HTR-8/SVneo (cell line): ENCODE data around the gene COL16A1.

ENCODE experiments used
- DNase-seq: peaks from one replicate; pipeline ENCODE4 v3.0.0; 2011; ENCODE audit warnings: low spot score, mixed read lengths; ENCODE audit not compliant: insufficient read length
- FAIRE-seq: peaks from 2 replicates; lab custom pipeline; 2011; peaks lifted over from hg19 to GRCh38; lab: Jason Lieb, UNC

Gene COL16A1

DNA sequence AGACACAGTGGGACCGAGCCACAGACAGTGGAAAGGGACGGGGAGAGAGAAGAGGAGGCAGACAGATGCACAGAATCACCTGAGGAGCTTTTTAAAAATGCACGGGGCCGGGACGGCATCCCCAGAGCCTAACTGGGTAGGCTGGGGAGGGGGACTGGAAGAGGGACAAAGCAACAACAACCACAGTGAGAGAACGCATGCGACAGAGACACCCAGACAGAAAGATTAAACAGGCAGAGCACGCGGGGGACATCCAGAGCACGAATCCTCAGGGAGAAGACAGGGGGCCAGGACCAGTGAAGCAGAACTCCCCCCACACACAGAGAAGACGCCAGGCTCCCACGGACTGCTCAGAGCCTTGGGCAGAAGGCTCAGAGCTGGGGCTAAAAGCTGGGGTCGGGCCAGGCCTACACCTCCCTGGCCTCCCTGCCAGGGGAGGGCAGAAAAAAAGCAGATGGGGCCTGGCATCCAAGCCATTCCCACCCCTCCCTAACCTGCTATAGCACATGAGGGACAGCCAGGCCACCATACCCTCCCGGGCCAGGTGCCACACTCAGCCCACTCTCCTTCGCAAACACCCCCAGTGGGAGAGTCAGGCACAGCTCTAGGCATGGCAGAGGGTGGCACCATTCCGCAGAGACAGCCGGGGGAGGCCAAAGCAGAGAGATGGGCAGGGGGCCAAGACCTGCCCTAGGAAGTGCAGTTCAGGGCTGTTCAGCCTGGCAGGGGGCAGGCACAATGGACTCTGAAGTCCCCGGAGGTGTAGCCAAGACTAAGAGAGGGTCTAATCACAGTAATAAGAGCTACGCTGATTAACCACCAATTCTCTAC, 29.8 kb upstream of the COL16A1 start:
- no peak for FAIRE-seq
- no peak for DNase-seq

DNA sequence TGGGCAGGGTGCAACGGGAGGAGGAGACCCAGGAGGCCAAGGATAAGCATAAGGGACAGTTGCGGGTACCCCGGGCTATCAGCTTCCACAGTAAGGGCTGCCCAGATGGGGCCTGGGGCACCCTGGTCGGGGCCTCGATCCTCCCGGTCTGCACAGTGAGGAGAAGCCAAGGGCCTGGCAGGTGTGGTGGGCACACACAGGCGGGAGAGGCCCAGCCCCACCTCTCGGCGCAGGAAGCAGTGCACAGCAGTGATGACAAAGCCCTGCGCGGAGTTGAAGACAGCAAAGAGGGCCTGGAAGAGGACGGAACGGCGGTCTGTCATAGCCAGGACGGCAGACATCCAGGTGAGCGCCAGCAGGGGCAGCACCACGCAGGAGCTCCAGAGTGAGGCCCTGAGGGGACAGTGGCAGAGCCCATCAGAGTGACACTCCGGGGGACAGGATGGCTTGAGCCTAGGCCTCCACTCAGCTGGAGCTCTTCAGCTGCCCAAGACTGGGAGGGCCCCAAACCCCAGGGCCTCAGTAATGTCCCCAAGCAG, 29.0 kb upstream of the COL16A1 start:
- no peak for FAIRE-seq
- DNase-seq = no peak

- no peak for FAIRE-seq
- DNase-seq = no peak
These were observed 28.5 kb upstream of the COL16A1 start for GRCh38 chr1:31732343-31732742.

- FAIRE-seq (no peak), DNase-seq (no peak)
These were observed 27.3 kb upstream of the COL16A1 start for GRCh38 chr1:31731049-31731565.

GRCh38 chr1:31730336-31731048, 26.7 kb upstream of the COL16A1 start:
- FAIRE-seq (no peak), DNase-seq (no peak)

DNA sequence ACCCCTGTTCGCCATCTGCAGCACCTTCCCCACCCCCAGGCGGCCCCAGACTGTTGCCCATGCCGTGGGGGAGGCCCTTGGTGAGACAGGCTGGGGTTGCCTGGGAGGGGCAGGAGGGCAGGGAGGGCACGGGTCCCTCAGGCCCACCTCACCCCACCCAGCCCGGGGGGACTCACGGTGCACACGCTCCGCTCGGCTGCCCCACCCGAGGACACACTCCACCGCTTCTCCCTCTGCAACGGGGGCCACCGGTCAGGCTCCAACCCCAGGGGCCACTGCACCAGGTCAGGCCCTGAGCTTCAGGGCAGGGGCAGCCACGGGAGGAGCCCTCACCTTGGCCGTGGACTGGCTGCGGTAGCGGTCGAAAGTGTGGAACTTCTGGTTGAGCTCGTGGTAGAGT, 24.0 kb upstream of the COL16A1 start:
- FAIRE-seq = no peak
- DNase-seq = no peak

GRCh38 chr1:31727195-31727594, 23.4 kb upstream of the COL16A1 start:
- no peak for DNase-seq
- no peak for FAIRE-seq

- FAIRE-seq = no peak
These were observed 22.9 kb upstream of the COL16A1 start for GRCh38 chr1:31726715-31727114.

GRCh38 chr1:31725777-31726535, 22.1 kb upstream of the COL16A1 start:
- FAIRE-seq = no peak
- DNase-seq = no peak

More at GRCh38 chr1:31726715-31727114, 22.9 kb upstream of the COL16A1 start:
- no peak for DNase-seq

- DNase-seq (no peak), FAIRE-seq (no peak)
These were observed 21.3 kb upstream of the COL16A1 start for GRCh38 chr1:31725134-31725533.

- FAIRE-seq (no peak), DNase-seq (peak; percentile 72)
These were observed 20.1 kb upstream of the COL16A1 start for GRCh38 chr1:31723828-31724359.

GRCh38 chr1:31718327-31718897, 14.6 kb upstream of the COL16A1 start:
- FAIRE-seq (no peak), DNase-seq (no peak)

DNA sequence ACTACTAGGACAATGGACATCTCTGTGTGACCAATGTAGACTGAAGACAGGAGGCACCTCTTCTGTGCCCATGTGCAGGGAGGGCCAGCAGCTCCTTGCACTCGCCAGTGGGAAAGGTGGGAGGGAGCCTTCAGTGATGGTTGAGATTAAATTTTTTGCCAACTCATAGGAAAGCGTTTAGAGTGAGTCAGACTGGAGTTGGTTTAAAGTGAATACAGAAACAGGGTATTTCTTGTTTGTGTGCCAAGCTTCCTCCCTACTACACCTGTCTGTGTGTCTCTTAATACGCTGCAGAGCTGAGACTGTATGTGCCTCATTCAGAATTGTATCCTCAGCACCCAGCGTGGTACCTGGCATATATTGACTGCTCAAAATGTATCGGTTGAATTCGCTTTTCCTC, 13.5 kb upstream of the COL16A1 start:
- DNase-seq (no peak), FAIRE-seq (no peak)

DNA sequence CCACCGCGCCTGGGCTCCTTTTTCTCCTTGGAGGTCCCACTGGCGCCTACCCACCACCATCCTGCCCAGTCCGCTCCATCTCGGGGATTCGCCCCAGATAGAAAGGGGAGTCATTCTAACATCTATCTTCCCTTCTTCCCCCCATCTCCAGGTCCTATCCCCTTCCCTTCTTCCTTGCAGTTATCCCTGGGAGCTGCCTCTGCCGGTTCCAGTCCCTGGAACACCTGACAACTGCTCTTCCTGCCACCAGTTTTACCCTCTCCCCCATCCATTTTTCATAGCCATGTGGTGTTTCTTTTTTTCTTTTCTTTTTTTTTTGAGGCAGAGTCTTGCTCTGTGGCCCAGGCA, 12.0 kb upstream of the COL16A1 start:
- DNase-seq (no peak), FAIRE-seq (no peak)

- DNase-seq (peak; percentile 76), FAIRE-seq (peak; percentile 77)
These were observed 11.5 kb upstream of the COL16A1 start for GRCh38 chr1:31715087-31715872.

DNA sequence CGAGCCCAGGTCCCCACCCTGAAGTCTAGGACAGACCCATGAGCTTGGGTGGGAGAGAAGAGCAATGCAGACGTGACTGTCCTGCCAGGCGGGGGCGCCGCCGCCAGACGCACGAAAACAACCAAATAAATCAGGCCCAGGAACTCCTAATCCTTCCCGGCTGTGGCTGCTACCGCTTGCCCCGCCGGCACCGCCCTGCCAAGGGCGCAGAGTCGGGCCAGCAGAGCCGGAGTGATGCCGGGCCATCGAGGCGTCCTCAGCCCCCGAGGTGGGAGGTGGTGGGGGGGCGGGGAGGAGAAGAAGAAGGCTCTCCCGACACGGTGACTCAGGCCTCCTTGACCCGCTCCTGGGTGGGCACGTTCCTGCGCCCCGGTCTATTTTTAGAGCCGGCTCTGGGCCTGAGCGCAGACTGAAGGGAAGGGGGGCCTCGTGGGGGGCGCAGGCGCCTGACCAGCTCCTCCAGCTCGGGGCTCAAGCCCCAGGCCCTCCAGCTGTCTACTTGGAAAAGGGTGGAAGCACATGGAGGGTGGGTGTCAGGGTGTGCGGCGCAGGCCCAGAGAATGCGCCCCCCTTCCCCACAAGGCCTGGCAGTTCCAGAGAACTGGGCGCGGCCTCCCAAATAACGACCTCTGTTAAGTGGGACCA, 10.7 kb upstream of the COL16A1 start:
- FAIRE-seq (no peak), DNase-seq (no peak)

- no peak for FAIRE-seq
- peak; percentile 66 for DNase-seq
These were observed 8.8 kb upstream of the COL16A1 start for GRCh38 chr1:31712630-31713029.

GRCh38 chr1:31712068-31712467, 8.3 kb upstream of the COL16A1 start:
- FAIRE-seq (no peak), DNase-seq (no peak)

GRCh38 chr1:31708324-31708723, 4.5 kb upstream of the COL16A1 start:
- FAIRE-seq (no peak), DNase-seq (no peak)
